ENCODE data around the gene UBE2N.

The UBE2N gene

GRCh38 chr12:93377252-93378195 is 64.2 kb downstream of the UBE2N start, which contains the start of gene NUDT4 (continued):
- TF ChIP-seq, protein P1, sequence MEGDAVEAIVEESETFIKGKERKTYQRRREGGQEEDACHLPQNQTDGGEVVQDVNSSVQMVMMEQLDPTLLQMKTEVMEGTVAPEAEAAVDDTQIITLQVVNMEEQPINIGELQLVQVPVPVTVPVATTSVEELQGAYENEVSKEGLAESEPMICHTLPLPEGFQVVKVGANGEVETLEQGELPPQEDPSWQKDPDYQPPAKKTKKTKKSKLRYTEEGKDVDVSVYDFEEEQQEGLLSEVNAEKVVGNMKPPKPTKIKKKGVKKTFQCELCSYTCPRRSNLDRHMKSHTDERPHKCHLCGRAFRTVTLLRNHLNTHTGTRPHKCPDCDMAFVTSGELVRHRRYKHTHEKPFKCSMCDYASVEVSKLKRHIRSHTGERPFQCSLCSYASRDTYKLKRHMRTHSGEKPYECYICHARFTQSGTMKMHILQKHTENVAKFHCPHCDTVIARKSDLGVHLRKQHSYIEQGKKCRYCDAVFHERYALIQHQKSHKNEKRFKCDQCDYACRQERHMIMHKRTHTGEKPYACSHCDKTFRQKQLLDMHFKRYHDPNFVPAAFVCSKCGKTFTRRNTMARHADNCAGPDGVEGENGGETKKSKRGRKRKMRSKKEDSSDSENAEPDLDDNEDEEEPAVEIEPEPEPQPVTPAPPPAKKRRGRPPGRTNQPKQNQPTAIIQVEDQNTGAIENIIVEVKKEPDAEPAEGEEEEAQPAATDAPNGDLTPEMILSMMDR (tag by site-specific recombination; IDR thresholded peaks at IDR 0.05) = peak; percentile 20; the same call in 1 of the 2 replicates
- TF ChIP-seq ZNF610 (tag by site-specific recombination; IDR thresholded peaks at IDR 0.05; ENCODE audit: borderline replicate concordance) (peak; percentile 42; the same call in 1 of the 2 replicates), KLF8 (tag by site-specific recombination; IDR thresholded peaks at IDR 0.05) (peak; percentile 81), GLIS2 (tag by site-specific recombination; IDR thresholded peaks at IDR 0.05) (peak; percentile 67), OVOL3 (tag by site-specific recombination; IDR thresholded peaks at IDR 0.05) (0 out of 2 replicates have a peak, but pooled peaks have one; percentile 24), ZNF335 (tag by site-specific recombination; conservative IDR thresholded peaks at IDR 0.05) (peak; percentile 88), ZNF791 (tag by site-specific recombination; IDR thresholded peaks at IDR 0.05) (no peak), SP7 (tag by site-specific recombination; IDR thresholded peaks at IDR 0.05) (peak; percentile 47; the same call in 1 of the 2 replicates), ZSCAN30 (tag by site-specific recombination; IDR thresholded peaks at IDR 0.05) (0 out of 2 replicates have a peak, but pooled peaks have one; percentile 9), ZNF747 (tag by site-specific recombination; IDR thresholded peaks at IDR 0.05) (no peak), ZNF26 (tag by site-specific recombination; IDR thresholded peaks at IDR 0.05) (no peak)

GRCh38 chr12:93376436-93377251 is 65.1 kb downstream of the UBE2N start:
- Histone ChIP-seq H3K36me3 (ENCODE audit: control insufficient read depth in 2 of 2, insufficient read depth in 1 of 2, low read length in 2 of 2) (no peaks in the 10 kb centered on the region), H3K27ac (ENCODE audit: extremely low read depth, low read depth, low read length) (0 out of 2 replicates have a peak overlapping the region, but pooled peaks have one; percentile 18), H3K4me1 (ENCODE audit: control insufficient read depth, insufficient read depth, low read length) (peaks cover 10% of the 10 kb centered on the region), H3K9me3 (ENCODE audit: control insufficient read depth, insufficient read depth, low read depth, low read length) (no peaks in the 10 kb centered on the region), H3K4me3 (ENCODE audit: low read depth, low read length) (no peak overlapping the region)
- CTCF ChIA-PET = interaction anchor here (1.2 kb wide), 1 partner anchor 43 kb away, joined by 4 read pairs; no protein-coding TSS in a partner anchor
- POLR2A ChIA-PET = no interaction called here
- TF ChIP-seq, protein P2, sequence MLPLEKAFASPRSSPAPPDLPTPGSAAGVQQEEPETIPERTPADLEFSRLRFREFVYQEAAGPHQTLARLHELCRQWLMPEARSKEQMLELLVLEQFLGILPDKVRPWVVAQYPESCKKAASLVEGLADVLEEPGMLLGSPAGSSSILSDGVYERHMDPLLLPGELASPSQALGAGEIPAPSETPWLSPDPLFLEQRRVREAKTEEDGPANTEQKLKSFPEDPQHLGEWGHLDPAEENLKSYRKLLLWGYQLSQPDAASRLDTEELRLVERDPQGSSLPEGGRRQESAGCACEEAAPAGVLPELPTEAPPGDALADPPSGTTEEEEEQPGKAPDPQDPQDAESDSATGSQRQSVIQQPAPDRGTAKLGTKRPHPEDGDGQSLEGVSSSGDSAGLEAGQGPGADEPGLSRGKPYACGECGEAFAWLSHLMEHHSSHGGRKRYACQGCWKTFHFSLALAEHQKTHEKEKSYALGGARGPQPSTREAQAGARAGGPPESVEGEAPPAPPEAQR (tag by site-specific recombination; IDR thresholded peaks at IDR 0.05) = no peak
- TF ChIP-seq ZIC2 (tag by site-specific recombination; IDR thresholded peaks at IDR 0.05) (0 out of 2 replicates have a peak, but pooled peaks have one; percentile 41), ZNF302 (tag by site-specific recombination; IDR thresholded peaks at IDR 0.05; ENCODE audit: low read depth) (no peak), ZBTB8A (tag by site-specific recombination; IDR thresholded peaks at IDR 0.05) (0 out of 2 replicates have a peak, but pooled peaks have one; percentile 15), OSR2 (tag by site-specific recombination; IDR thresholded peaks at IDR 0.05) (0 out of 2 replicates have a peak, but pooled peaks have one; percentile 26), ZBTB17 (tag by site-specific recombination; IDR thresholded peaks at IDR 0.05) (peak; percentile 77), ZNF510 (tag by site-specific recombination; IDR thresholded peaks at IDR 0.05; ENCODE audit: insufficient replicate concordance) (no peak), ZNF341 (tag by site-specific recombination; IDR thresholded peaks at IDR 0.05; ENCODE audit: low read depth) (peak; percentile 65), ZBTB21 (tag by site-specific recombination; IDR thresholded peaks at IDR 0.05) (no peak), ZNF202 (tag by site-specific recombination; IDR thresholded peaks at IDR 0.05; ENCODE audit: borderline replicate concordance) (no peak), ZNF621 (tag by site-specific recombination; IDR thresholded peaks at IDR 0.05) (no peak), ZNF138 (tag by site-specific recombination; IDR thresholded peaks at IDR 0.05; ENCODE audit: borderline replicate concordance) (no peak), BCL11A (tag by site-specific recombination; IDR thresholded peaks at IDR 0.05; ENCODE audit: low read depth) (no peak), ZFP37 (tag by site-specific recombination; IDR thresholded peaks at IDR 0.05) (no peak), ZNF335 (tag by site-specific recombination; conservative IDR thresholded peaks at IDR 0.05) (peak; percentile 92), PRDM6 (tag by site-specific recombination; IDR thresholded peaks at IDR 0.05) (0 out of 2 replicates have a peak, but pooled peaks have one; percentile 43), GLI2 (tag by site-specific recombination; IDR thresholded peaks at IDR 0.05; ENCODE audit: borderline replicate concordance, low read depth) (no peak), SP2 (tag by site-specific recombination; IDR thresholded peaks at IDR 0.05) (peak; percentile 65)

Data from HEK293 (cell line).